T-helper 1 cell treated with Interleukin-12 subunit alpha and Interleukin-12 subunit beta and Interleukin-4 antibody, amounts not matched to agents 30 μg/mL and 1 μg/mL, for 36 hours (primary cell): ENCODE results near the gene KIF19.

Experiments used
- H3K27ac Mint-ChIP-seq: one replicate; pipeline ENCODE4 v1.8.0; 2021; ENCODE audit warnings: mild to moderate bottlenecking, mixed read lengths
- H3K27me3 Mint-ChIP-seq: one replicate; pipeline ENCODE4 v1.8.0; 2021; ENCODE audit warnings: low read depth, mixed read lengths
- H3K36me3 Mint-ChIP-seq: one replicate; pipeline ENCODE4 v1.8.0; 2021; ENCODE audit warnings: low read depth, mixed read lengths
- H3K4me1 Mint-ChIP-seq: one replicate; pipeline ENCODE4 v1.8.0; 2021; ENCODE audit warnings: low read depth, mixed read lengths
- H3K4me3 Mint-ChIP-seq: one replicate; pipeline ENCODE4 v1.8.0; 2021; ENCODE audit warnings: mild to moderate bottlenecking, moderate library complexity, mixed read lengths
- H3K9me3 Mint-ChIP-seq: one replicate; pipeline ENCODE4 v1.8.0; 2021; ENCODE audit warnings: mixed read lengths

The KIF19 gene

DNA sequence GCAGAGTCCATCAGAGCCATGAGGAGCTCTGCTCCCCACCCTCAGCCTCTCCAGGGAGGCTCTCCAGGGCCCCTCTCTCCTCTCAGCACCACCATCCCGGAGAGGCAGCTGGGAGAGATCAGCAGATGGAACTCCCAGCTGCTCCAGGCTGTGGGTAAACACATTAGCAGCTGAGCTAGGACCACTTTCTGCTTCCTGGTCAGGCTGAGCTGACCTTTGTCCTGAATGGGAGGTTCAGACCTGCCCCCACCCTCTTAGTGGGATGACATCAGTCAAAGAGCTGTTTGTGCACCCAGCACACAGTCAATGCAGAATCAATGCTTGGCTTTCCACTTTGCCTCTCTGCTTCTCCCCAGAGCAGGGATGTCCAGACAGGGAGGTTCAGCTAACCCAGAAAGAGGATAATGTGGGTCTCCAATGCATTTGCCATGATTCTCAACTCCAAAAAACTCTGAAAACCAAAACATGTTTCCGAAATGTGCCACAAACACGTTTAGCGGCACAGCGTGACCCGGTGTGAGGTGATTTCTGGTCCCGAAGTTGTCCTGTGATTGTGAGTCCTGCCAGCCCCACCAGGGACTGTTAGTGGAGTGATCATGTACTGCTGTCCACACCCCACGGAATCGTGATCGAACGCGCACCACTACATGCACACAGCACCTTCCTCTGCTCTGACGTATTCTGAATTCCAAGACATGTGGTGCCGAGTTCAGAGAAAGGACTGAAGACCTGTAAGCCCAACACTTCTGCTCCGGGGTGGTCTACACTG lies 48.0 kb downstream of the KIF19 start:
- Mint-ChIP-seq H3K36me3 (no peaks in the 10 kb centered on the region), H3K27me3 (peaks cover 6% of the 10 kb centered on the region), H3K9me3 (no peaks in the 10 kb centered on the region), H3K4me1 (peaks cover 5% of the 10 kb centered on the region), H3K27ac (no peak overlapping the region), H3K4me3 (no peak overlapping the region)

DNA sequence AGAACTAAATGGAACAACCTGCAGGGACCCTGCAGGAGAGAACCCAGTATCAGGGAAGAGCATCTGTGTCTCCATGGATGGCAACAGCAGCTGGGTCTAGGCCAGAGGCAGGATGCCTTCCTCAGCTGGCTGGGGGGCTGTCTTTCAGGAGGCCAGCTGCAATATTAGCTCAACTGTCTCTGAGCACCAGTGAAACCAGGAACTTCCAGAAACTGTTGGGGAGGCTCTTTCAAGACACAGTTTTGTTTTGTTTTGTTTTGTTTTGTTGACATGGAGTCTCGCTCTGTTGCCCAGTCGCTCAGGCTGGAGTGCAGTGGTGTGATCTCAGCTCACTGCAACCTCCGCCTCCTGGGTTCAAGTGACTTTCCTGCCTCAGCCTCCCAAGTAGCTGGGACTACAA lies 48.8 kb downstream of the KIF19 start:
- H3K27me3 Mint-ChIP-seq: peaks cover 6% of the 10 kb centered on the region
- H3K36me3 Mint-ChIP-seq: no peaks in the 10 kb centered on the region
- no peak overlapping the region for H3K4me3 Mint-ChIP-seq
- H3K4me1 Mint-ChIP-seq: no peaks in the 10 kb centered on the region
- H3K9me3 Mint-ChIP-seq: no peaks in the 10 kb centered on the region
- H3K27ac Mint-ChIP-seq: no peak overlapping the region

DNA sequence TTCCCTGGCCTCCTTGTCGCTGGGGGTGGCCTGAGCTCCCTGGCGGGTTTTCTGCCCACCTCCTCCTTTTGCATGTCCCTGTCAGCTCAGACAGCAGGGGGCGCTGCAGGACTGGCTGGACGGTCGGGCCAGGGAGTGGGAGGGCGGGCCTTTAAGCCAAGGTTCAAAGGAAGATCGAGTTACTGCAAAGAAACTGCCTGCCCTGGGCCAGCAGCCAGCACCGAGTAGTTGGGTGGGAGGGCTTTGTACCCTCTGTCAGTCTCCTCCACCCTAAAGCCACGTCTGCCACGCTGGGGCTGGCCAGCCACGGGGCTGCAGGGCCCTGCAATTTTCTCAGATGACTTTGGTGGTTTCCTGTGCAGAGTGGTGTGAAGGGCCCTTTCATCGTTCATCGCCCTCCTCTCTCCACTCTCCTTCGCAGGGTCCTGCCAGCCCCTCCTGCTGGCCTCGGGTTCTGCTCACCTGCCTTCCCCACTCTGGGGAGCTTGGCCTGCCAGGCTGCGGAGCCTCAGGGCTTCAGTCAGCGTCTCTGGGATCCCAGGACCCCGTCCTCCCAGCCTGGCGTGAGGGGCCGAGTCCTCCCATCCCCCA lies 53.6 kb downstream of the KIF19 start:
- Mint-ChIP-seq H3K4me3 (no peak overlapping the region), H3K36me3 (no peaks in the 10 kb centered on the region), H3K27ac (no peak overlapping the region), H3K27me3 (peaks cover 2% of the 10 kb centered on the region), H3K4me1 (no peaks in the 10 kb centered on the region), H3K9me3 (no peaks in the 10 kb centered on the region)

DNA sequence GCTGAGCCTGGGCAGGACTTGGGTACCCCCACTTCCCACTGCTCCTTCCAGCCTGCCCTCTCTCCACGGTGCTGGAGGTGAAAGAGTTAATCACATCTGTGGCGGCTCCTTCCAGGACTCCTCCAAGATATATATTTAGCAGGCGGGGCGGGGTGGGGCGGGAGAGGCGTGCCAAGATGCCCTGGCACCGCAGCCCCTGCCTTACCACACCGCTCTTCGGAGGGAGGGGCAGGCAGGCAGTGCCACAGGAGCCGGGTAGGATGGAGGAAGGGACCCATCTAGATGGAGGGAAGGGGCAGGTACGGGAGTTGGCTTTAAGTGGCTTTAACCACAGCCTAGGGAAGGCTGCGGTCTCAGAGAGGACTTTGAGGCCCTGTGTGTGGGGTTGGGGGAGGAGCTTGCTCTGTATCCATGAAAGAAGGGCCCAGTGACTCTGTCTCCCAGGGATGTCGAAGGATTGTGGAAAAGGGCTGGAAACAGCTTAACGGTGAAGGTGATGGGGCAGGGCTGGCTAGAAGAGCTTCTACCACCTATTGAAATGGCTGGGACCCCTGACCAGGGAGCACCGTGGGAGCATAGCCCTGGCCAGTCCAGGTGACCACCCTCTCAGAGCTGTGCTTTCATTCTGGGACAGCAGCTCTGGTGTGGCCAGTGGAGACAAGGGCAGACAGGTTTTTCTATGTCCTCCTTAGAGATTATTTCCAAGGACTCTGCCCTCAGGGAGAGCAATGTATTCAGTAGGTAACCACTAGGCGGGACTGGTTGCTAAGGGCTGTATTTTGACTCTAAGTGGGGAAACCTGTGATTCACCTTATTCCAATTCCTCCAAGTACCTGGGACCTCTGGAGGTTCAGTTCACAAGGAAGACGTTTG lies 54.3 kb downstream of the KIF19 start:
- Mint-ChIP-seq H3K4me3 (no peak overlapping the region), H3K27ac (no peak overlapping the region), H3K27me3 (peaks cover under 1% of the 10 kb centered on the region), H3K4me1 (no peaks in the 10 kb centered on the region), H3K36me3 (no peaks in the 10 kb centered on the region), H3K9me3 (no peaks in the 10 kb centered on the region)

DNA sequence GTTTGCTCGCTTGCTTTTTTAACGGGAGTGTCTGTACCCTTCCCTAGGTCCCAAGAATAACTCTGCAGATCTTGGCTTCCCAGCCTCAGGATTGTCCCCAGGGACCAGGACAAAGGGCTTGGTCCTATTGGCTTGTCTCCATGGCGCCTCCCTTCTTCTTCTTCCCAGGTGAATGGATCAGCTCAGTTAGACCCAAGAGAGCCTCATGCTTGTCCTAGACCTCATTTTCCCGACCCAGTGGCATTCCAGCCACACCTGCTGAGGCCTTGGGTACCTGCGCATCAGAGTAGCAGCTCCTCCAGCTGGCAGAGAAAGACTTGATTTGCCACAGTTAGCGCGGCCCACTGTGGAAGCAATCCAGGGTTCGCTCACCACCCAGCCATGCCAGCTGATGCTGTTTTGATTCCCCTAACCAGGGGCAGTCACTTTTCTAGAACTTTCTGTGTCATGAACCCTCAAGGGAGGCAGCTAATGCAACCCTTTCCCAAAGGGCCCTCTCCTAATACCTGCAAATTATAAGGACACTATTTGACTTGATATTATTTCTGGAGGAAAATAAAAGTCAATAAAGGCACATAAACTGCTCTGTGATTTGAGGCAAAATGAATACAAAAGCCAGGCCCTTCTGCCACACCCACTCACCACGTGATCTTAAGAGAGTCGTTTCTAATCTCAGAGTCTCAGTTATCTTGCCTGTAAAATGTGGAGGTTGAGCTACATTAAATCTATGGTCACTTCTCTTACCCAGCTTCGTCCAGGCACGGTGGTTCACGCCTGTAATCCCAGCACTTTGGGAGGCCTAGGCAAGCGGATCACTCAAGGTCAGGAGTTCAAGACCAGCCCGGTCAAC lies 55.2 kb downstream of the KIF19 start:
- peaks cover 4% of the 10 kb centered on the region for H3K27me3 Mint-ChIP-seq
- H3K36me3 Mint-ChIP-seq: no peaks in the 10 kb centered on the region
- no peak overlapping the region for H3K4me3 Mint-ChIP-seq
- no peak overlapping the region for H3K27ac Mint-ChIP-seq
- no peaks in the 10 kb centered on the region for H3K4me1 Mint-ChIP-seq
- H3K9me3 Mint-ChIP-seq: no peaks in the 10 kb centered on the region

DNA sequence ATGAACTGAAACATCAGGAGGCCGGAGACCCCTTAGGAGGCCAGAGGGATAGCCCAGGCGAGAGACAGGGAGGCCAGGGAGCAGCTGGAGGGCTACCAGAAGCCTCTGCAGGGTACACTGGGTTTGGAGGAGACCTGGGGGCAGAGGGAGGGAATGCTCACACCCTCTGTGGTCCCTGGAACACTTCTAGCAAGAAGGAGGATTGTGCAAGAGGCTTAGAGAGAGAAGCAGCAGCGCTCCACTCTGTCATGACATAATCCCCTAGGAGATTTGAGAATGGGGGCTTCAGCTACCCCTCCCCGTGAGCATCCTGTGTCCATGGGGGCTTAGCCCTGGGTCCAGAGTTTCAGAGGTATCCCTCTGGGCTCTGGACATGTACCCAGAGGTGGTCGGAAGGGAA lies 57.1 kb downstream of the KIF19 start:
- Mint-ChIP-seq H3K27me3 (peaks cover 4% of the 10 kb centered on the region), H3K36me3 (no peaks in the 10 kb centered on the region), H3K4me1 (no peaks in the 10 kb centered on the region), H3K4me3 (no peak overlapping the region), H3K27ac (no peak overlapping the region), H3K9me3 (no peaks in the 10 kb centered on the region)

DNA sequence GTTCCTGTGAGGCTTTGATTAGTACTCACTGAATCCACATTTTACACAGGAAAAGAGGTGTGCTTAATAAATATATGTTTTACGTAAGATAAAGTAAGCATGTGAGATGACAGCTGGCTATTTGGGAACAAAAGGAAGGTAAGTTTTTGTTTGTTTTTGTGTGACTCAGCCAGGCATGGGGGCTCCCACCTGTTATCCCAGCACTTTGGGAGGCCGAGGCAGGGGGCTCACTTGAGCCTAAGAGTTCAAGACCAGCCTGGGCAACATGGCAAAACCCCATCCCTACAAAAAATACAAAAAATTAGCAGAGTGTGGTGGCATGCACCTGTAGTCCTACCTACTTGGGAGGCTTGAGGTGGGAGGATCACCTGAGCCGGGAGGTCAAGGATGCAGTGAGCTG lies 59.2 kb downstream of the KIF19 start:
- H3K4me3 Mint-ChIP-seq: no peak overlapping the region
- peaks cover 4% of the 10 kb centered on the region for H3K27me3 Mint-ChIP-seq
- no peaks in the 10 kb centered on the region for H3K4me1 Mint-ChIP-seq
- H3K36me3 Mint-ChIP-seq: no peaks in the 10 kb centered on the region
- H3K27ac Mint-ChIP-seq: no peak overlapping the region
- no peaks in the 10 kb centered on the region for H3K9me3 Mint-ChIP-seq

DNA sequence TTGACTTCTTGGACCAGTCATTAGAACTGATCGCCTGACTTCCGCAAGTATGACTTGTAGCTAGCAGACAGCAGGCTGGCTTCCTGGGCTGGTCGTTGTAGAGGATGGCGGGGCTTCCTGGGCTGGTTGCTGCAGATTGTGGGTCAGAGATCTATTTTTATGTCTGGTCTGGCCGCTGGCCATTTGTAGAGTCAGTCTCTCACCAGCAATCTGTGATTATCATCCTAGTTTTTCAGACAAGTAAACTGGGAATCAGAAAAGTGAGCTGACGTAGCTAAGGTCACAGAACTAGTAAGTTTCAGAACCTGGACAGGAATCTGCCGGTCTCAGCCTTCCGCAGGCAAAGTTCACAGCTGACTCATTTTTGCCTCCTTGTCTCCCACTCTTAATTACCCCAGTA lies 60.4 kb downstream of the KIF19 start:
- Mint-ChIP-seq H3K9me3 (no peaks in the 10 kb centered on the region), H3K36me3 (no peaks in the 10 kb centered on the region), H3K27me3 (peaks cover 4% of the 10 kb centered on the region), H3K27ac (no peak overlapping the region), H3K4me1 (no peaks in the 10 kb centered on the region), H3K4me3 (no peak overlapping the region)

DNA sequence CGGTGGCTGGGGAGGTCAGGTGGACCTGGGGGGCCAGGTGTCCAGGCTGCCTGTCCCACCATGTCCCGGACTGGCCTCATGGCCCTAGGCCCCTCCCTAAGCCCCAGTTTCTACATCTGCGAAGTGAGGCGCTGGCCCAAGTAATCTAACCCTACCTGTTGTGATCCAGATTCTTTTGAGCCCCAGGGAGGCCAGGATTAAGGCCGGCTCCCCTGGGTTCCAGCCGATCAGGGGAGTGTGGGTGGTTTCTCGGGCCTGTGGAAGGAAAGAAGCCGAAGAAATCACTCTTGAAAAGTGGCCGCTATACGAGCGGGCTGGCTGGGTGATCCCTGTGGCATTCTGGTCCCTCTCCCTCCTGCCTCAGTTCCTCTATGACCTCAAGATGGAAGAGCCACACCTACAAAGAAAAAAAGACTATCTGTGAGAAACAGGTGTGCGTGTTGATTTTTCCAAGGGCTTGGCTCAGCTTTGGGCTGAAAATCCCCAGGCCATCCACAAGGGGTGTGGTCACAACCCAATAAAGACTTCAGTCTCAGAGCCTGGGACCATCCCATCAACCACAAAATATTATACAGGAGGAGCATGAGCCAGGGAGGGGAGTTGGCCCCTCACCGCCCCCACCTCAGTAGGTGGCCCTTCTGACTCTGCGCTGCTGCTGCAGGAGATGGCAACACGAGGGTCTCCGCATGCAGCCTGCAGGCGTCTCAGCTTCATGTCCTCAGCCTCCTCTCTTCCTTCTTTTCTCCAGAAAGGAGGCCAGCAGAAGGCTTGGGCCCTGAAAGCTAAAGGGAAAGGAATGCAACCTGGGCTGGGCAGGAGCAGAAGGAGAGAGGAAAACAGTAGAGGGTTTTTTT lies 61.6 kb downstream of the KIF19 start:
- H3K9me3 Mint-ChIP-seq: no peaks in the 10 kb centered on the region
- no peak overlapping the region for H3K4me3 Mint-ChIP-seq
- peaks cover 4% of the 10 kb centered on the region for H3K27me3 Mint-ChIP-seq
- H3K27ac Mint-ChIP-seq: no peak overlapping the region
- H3K36me3 Mint-ChIP-seq: no peaks in the 10 kb centered on the region
- H3K4me1 Mint-ChIP-seq: no peaks in the 10 kb centered on the region

DNA sequence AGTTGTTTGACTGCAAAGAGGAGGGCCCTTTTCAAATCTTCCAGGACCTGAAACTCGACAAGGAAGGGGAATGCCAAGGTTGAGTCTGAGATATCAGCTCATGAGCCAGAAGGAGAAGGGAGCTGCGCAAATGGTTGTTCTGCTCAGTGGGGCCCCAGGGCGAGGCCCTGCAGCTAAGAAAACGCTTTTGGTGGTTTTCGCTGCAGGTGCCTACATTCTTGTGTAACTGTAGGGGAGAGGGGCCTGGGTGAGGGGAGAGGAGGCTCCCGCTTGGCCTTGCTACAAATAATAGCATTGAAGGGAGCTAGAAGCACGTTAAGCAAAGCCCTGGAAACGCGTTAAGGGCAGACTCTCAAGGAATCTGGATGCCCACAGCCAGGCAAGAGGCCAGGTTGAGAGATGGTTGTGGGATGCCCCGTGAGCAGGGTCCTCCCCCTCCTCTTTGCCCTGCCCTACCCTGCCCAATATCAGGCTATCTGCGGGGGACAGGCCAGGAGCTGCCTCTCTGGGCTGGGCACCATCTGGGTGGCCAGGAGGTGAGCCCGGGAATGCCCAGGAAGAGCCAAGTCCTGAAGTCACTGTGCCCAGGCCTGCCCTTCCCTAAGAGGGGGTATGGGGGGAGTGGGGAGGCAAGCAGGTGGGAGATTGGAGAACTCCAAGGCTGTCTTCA lies 63.2 kb downstream of the KIF19 start:
- Mint-ChIP-seq H3K36me3 (no peaks in the 10 kb centered on the region), H3K4me3 (no peak overlapping the region), H3K27me3 (peaks cover 4% of the 10 kb centered on the region), H3K27ac (no peak overlapping the region), H3K9me3 (no peaks in the 10 kb centered on the region), H3K4me1 (no peaks in the 10 kb centered on the region)

DNA sequence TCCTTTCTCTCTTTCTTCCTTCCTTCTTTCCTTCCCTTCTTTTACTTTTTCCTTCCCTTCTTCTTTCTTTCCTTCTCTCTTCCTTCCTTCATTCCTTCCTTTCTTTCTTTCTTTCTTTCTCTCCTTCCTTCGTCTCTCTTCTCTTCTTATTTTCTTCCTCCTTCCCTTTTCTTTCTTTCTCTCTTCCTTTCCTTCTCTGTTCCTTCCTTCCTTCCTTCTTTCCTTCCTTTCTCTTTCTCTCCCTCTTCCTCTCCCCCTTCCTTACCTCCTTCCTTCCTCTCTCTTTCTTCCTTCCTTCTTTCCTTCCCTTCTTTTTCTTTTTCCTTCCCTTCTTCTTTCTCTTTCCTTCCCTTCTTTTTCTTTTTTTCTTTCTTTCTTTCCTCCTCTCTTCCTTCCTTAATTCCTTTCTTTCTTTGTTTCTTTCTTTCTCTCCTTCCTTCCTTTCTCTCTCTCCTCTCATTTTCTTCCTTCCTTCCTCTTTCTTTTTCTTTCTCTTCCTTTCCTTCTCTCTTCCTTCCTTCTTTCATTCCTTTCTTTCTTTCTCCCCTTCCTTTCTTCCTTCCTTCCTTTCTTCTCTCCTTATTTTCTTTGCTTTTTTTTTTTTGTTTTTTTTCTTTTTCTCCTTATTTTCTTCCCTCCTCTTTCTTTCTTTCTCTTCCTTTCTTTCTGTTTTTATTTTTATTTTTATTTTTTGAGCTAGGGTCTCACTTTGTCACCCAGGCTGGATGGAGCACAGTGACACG lies 64.1 kb downstream of the KIF19 start:
- Mint-ChIP-seq H3K36me3 (no peaks in the 10 kb centered on the region), H3K4me3 (no peak overlapping the region), H3K27me3 (peaks cover 4% of the 10 kb centered on the region), H3K4me1 (no peaks in the 10 kb centered on the region), H3K27ac (no peak overlapping the region), H3K9me3 (no peaks in the 10 kb centered on the region)

DNA sequence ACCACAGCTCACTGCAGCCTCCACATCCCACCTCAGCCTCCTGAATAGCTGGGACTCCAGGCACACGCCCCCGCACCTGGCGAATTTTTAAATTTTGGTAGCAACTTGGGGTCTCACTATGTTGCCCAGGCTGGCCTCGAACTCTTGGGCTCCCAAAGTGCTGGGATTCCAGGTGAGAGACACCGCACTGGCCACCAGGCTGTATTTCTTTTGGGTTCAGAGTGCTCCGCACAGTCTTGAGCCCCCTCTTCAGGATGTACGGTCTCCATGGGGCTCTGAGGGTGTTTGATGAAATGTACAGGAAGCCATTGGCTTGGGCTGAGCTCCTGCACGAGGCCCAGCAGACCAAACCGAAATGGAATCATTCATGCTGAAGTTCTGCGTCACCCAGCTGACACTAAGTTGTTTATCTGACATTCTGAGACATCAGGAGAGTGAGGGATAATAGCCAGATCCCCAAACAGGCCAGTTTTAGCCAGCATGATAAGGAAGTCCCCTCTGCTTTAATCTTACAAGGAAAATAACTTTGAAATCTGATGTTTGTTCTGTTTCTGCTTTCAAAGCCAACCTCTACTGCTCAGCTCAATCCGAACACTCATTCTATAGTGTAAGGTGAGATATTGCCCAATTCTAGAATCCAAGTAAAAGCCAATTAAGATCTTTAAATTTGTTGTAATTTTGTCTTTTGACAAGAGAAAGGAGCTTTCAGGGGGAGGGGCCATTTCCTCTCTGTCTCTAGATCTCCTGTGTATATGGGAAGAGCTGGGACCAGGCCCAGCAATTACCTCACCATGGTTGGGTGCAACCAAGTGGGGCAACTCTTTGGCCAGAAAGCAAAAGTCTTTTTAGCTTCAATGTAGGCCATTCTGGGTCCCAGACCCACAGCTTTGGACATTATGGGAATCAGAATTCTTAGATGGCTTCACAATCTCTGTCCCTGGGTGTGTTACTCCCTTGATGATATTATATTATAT lies 64.9 kb downstream of the KIF19 start:
- no peak overlapping the region for H3K27ac Mint-ChIP-seq
- H3K36me3 Mint-ChIP-seq: no peaks in the 10 kb centered on the region
- no peaks in the 10 kb centered on the region for H3K4me1 Mint-ChIP-seq
- H3K27me3 Mint-ChIP-seq: peaks cover 6% of the 10 kb centered on the region
- no peak overlapping the region for H3K4me3 Mint-ChIP-seq
- H3K9me3 Mint-ChIP-seq: no peaks in the 10 kb centered on the region
